Measurements from ENCODE around the gene HEXD. TPM values are rescaled to one million over a fixed set of nuclear protein-coding genes. Genes with fewer than 3 reads are reported as not detected.

Gene HEXD
- total and polyA plus RNA-seq, 5 donors: 13.6 to 24.4 (median 19.4) TPM

GRCh38 chr17:82443465-82444283, 25.5 kb downstream of the HEXD start:
- Histone ChIP-seq H3K9me3 (ENCODE audit: control insufficient read depth, low read length) (no peaks in the 10 kb centered on the region), H3K4me1 (ENCODE audit: control insufficient read depth, insufficient read depth, low read length) (no peaks in the 10 kb centered on the region), H3K27ac (ENCODE audit: low read length) (no peak overlapping the region), H3K4me3 (ENCODE audit: low read length) (no peak overlapping the region), H3K27me3 (ENCODE audit: control insufficient read depth, insufficient read depth) (no peaks in the 10 kb centered on the region)
- DNase-seq: peak in 2 of 3 donors; percentile 27 to 60
- intact Hi-C loops (cut with DNase I): no loop called here
- WGBS: 85% methylated on average over 36 of the region's 40 CpGs
- no peak for ATAC-seq

GRCh38 chr17:82444284-82444893, 26.2 kb downstream of the HEXD start:
- no peak for ATAC-seq
- Histone ChIP-seq H3K4me1 (ENCODE audit: control insufficient read depth, insufficient read depth, low read length) (no peaks in the 10 kb centered on the region), H3K27ac (ENCODE audit: low read length) (no peak overlapping the region)

GRCh38 chr17:82444941-82445521, 26.9 kb downstream of the HEXD start:
- no peaks in the 10 kb centered on the region for H3K4me1 ChIP-seq (ENCODE audit: control insufficient read depth, insufficient read depth, low read length)
- H3K4me3 ChIP-seq (ENCODE audit: low read length): no peak overlapping the region
- peak; percentile 37 to 79 (median 72) for DNase-seq
- WGBS: 63% methylated on average over 19 of the region's 19 CpGs
- H3K27ac ChIP-seq (ENCODE audit: low read length): no peak overlapping the region
- H3K9me3 ChIP-seq (ENCODE audit: control insufficient read depth, low read length): no peaks in the 10 kb centered on the region
- H3K27me3 ChIP-seq (ENCODE audit: control insufficient read depth, insufficient read depth): no peaks in the 10 kb centered on the region
- no peak for ATAC-seq
- intact Hi-C loops (cut with DNase I): no loop called here

More at GRCh38 chr17:82444284-82444893, 26.2 kb downstream of the HEXD start:
- 93% methylated on average over 35 of the region's 35 CpGs for WGBS
- H3K9me3 ChIP-seq (ENCODE audit: control insufficient read depth, low read length): no peaks in the 10 kb centered on the region
- H3K4me3 ChIP-seq (ENCODE audit: low read length): no peak overlapping the region
- peak in 1 of 3 donors; percentile 42 for DNase-seq
- H3K27me3 ChIP-seq (ENCODE audit: control insufficient read depth, insufficient read depth): no peaks in the 10 kb centered on the region
- intact Hi-C loops (cut with DNase I): no loop called here

- no peak overlapping the region for H3K4me3 ChIP-seq (ENCODE audit: low read length)
- H3K9me3 ChIP-seq (ENCODE audit: control insufficient read depth, low read length): no peaks in the 10 kb centered on the region
- DNase-seq (peak in 1 of 3 donors; percentile 50), ATAC-seq (no peak)
- H3K4me1 ChIP-seq (ENCODE audit: control insufficient read depth, insufficient read depth, low read length): no peaks in the 10 kb centered on the region
- WGBS: 83% methylated on average over 13 of the region's 13 CpGs
- H3K27ac ChIP-seq (ENCODE audit: low read length): no peak overlapping the region
- no peaks in the 10 kb centered on the region for H3K27me3 ChIP-seq (ENCODE audit: control insufficient read depth, insufficient read depth)
- intact Hi-C loops (cut with DNase I): no loop called here
Observed at GRCh38 chr17:82445542-82445941, 27.4 kb downstream of the HEXD start.

DNA sequence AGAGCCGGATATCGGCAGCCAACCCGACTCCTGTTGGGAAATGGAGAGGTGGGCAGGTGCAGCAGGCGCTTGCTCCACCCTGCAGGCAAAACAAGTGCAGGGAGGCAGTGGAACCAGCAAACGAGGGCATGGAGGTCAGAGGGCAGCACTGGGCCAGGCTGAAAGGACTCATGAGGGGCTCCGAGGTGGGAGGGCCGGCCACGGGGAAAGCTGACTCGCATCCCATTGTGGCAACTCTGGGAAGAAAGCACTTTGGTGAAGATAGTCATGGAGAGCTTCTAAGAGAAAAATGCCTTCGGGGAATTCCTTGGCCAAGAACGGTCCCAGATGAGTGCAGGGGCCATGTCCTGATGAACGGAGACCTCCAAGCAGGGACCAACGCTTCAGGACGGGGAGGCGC, 28.0 kb downstream of the HEXD start:
- no peaks in the 10 kb centered on the region for H3K4me1 ChIP-seq (ENCODE audit: control insufficient read depth, insufficient read depth, low read length)
- H3K4me3 ChIP-seq (ENCODE audit: low read length): no peak overlapping the region
- ATAC-seq (no peak), DNase-seq (peak in 1 of 3 donors; percentile 52)
- H3K27me3 ChIP-seq (ENCODE audit: control insufficient read depth, insufficient read depth): no peaks in the 10 kb centered on the region
- WGBS: 86% methylated on average over 15 of the region's 15 CpGs
- no peaks in the 10 kb centered on the region for H3K9me3 ChIP-seq (ENCODE audit: control insufficient read depth, low read length)
- intact Hi-C loops (cut with DNase I): no loop called here
- no peak overlapping the region for H3K27ac ChIP-seq (ENCODE audit: low read length)

DNA sequence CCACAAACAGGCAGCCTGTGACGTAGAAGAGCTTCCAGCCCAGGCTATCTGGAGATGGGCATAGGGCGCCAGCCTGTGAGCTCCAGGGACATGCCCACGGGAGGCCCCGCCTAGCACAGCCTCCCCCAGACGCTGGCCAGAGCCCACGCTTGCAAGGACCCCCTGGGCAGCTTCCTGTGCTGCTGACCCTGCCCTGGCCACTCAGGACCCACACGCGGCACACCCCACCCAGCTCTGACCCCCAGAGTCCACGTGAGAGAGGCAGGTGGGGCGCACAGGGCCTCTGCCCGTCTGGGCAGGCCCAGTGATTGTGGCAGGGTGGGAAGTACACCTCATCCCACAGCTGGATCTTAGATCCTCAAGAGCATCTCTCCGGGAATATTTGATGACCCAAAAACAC, 28.5 kb downstream of the HEXD start:
- Histone ChIP-seq H3K9me3 (ENCODE audit: control insufficient read depth, low read length) (no peaks in the 10 kb centered on the region), H3K4me3 (ENCODE audit: low read length) (no peak overlapping the region), H3K4me1 (ENCODE audit: control insufficient read depth, insufficient read depth, low read length) (peaks cover 2% of the 10 kb centered on the region), H3K27me3 (ENCODE audit: control insufficient read depth, insufficient read depth) (no peaks in the 10 kb centered on the region), H3K27ac (ENCODE audit: low read length) (no peak overlapping the region)
- DNase-seq (peak in 1 of 3 donors; percentile 37), ATAC-seq (no peak)
- WGBS: 88% methylated on average over 12 of the region's 12 CpGs
- intact Hi-C loops (cut with DNase I): no loop called here

DNA sequence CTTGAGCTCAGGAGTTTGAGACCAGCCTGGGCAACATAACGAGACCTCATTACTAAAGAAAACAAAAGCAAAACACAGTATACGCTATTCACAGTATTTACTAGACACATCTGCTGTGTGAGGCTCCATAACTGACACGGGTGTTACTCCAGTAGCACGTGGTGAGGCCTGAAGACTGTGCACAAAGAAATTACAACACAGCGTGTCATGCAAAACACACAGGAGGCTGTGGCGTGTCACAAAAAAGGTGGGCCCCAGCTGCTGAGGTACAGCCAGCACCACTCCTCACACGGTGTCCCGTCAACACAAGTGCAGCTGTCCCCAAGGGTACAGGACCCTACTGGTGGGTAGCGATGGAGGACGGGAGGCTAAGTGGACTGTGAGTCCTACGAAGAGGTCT, 29.7 kb downstream of the HEXD start:
- ATAC-seq (no peak), DNase-seq (no peak)
- WGBS: 94% methylated on average over 11 of the region's 11 CpGs
- Histone ChIP-seq H3K4me1 (ENCODE audit: control insufficient read depth, insufficient read depth, low read length) (peaks cover 2% of the 10 kb centered on the region), H3K4me3 (ENCODE audit: low read length) (no peak overlapping the region), H3K27me3 (ENCODE audit: control insufficient read depth, insufficient read depth) (no peaks in the 10 kb centered on the region), H3K27ac (ENCODE audit: low read length) (no peak overlapping the region), H3K9me3 (ENCODE audit: control insufficient read depth, low read length) (no peaks in the 10 kb centered on the region)
- intact Hi-C loops (cut with DNase I): no loop called here

GRCh38 chr17:82449131-82449882, 31.2 kb downstream of the HEXD start:
- peak in 1 of 2 donors; percentile 8 for ATAC-seq
- peak; percentile 26 to 70 (median 69) for DNase-seq
- peaks cover 2% of the 10 kb centered on the region for H3K4me1 ChIP-seq (ENCODE audit: control insufficient read depth, insufficient read depth, low read length)
- peak overlapping the region; percentile 89 for H3K4me3 ChIP-seq (ENCODE audit: low read length)
- no peaks in the 10 kb centered on the region for H3K27me3 ChIP-seq (ENCODE audit: control insufficient read depth, insufficient read depth)
- peak overlapping the region; percentile 85 for H3K27ac ChIP-seq (ENCODE audit: low read length)
- 63% methylated on average over 30 of the region's 30 CpGs for WGBS
- H3K9me3 ChIP-seq (ENCODE audit: control insufficient read depth, low read length): no peaks in the 10 kb centered on the region
- intact Hi-C loops (cut with DNase I): no loop called here

DNA sequence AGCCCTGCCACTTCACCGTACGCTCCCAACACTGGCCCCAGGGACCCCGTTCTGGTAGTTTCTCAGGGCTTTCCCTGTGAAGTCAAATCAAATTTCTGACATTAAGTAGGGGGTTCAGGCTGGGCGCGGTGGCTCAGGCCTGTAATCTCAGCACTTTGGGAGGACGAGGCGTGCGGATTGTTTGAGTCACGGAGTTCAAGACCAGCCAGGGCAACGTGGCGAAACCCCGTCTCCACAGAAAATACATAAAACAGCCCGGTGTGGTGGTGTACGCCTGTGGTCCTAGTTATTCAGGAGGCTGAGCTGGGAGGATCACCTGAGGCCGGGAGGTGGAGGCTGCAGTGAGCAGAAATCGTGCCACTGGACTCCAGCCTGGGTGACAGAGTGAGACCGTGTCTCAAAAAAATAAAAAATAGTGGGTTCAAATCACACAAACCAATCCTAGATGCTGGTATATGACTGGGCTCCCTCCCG, 31.8 kb downstream of the HEXD start:
- Histone ChIP-seq H3K27ac (ENCODE audit: low read length) (peak overlapping the region; percentile 85), H3K4me3 (ENCODE audit: low read length) (peak overlapping the region; percentile 89), H3K27me3 (ENCODE audit: control insufficient read depth, insufficient read depth) (no peaks in the 10 kb centered on the region), H3K4me1 (ENCODE audit: control insufficient read depth, insufficient read depth, low read length) (peaks cover 2% of the 10 kb centered on the region), H3K9me3 (ENCODE audit: control insufficient read depth, low read length) (no peaks in the 10 kb centered on the region)
- WGBS: 56% methylated on average over 18 of the region's 18 CpGs
- DNase-seq (peak in 2 of 3 donors; percentile 23 to 56), ATAC-seq (no peak)
- intact Hi-C loops (cut with DNase I): no loop called here

DNA sequence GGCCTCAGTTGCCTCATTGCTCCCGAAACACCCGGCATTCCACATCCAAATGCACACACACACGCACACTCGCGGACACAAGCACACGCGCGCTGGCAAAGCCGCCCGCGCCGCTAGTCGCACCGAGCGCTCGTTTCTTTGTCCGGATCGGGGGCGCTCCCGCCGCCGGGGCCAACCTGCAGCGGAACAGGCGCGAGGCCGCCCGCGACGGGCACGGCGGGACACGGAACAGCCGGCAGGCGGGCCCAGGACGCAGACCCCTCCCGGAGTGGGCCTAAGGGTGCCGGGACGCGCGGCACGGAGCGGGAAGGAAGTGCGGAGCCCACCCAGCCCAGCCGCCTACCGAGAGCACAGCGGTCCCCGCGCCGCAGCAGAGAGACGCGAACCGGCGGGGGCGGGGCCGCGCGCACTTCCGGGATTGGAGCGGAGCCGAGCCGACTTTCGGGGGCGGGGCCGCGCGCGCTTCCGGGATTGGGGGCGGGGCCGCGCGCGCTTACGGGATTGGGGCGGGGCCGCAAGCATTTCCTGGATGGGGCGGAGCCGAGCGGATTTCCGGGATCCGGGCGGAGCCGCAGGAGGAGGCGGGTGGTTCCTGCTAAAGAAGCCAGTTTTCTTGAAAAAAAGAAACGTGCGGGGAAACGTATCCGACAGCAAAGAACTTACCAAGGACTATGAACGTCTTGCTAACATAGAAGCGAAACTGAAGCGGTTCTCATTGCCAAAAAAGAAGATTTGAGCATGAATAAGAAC, 32.4 kb downstream of the HEXD start, which contains the start of gene CYBC1:
Gene CYBC1 (minus strand): TSS at position 396 of the 750 bp plus-strand sequence. CDS start 1,498 bp downstream, outside the sequence.
- Histone ChIP-seq H3K4me1 (ENCODE audit: control insufficient read depth, insufficient read depth, low read length) (peaks cover 2% of the 10 kb centered on the region), H3K27ac (ENCODE audit: low read length) (peak within 1 kb of the TSS; percentile 85), H3K4me3 (ENCODE audit: low read length) (peak within 1 kb of the TSS; percentile 89), H3K9me3 (ENCODE audit: control insufficient read depth, low read length) (no peaks in the 10 kb centered on the region), H3K27me3 (ENCODE audit: control insufficient read depth, insufficient read depth) (no peaks in the 10 kb centered on the region)
- intact Hi-C loops (cut with DNase I): no loop called here
- WGBS: under 1% methylated on average over 91 of the region's 91 CpGs
- DNase-seq: peak; percentile 93 to 97 (median 97)
- peak; percentile 96 to 97 for ATAC-seq
